Stimulated activated CD8-positive, alpha-beta memory T cell treated with anti-CD3 and anti-CD28 coated beads, Interleukin-15, amount 100 ng/mL, for 1 hour (primary cell): ENCODE results near the gene RORC.

ENCODE experiments used
- DNase-seq: peaks from one replicate; pipeline ENCODE4 v3.0.0-alpha.2; 2020; ENCODE audit warnings: low read depth

RORC gene

DNA sequence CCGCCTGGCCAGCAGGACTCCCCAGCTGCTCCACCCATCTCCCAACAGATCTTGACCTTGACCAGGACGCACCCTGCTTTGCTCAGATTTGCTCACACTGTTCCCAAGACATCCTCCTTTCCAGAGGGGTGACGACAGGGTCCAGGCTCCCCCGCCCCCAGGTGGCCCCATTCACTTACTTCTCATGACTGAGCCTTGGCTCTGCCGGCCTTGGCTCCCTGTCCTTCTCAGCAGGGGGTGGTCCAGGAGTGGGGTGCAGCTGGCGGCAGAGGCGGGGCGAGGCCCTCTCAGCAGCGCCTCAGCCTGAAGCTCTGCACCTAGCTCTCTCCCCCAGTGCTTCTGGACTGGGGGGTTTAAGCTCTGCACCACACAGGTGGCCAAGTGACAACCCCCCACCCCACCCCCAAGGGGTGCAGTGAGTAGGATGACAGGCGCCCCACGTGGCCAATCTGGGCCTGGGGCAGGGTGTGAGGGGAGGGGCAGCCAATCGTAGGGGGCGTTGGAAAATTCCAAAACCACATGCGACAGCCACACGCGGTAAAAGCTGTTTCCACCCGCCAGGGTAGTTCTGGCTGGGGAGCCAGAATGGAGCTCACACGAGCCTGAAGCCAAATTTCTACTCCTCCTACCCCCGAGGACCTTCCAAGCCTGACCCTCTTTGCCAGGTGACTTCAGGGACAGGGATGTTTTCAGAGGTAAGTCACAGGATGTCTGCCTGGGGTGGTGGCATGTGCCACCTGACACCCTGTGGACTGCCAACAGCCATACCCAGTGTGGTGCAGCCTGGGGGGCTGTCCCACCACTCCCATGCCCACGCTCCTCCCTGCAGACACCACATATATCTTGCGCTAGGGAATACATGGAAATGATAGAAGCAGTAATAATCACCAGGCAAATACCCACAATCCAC lies 5.6 kb downstream of the RORC start:
- no peak for DNase-seq

- no peak for DNase-seq
These were observed 6.4 kb downstream of the RORC start for GRCh38 chr1:151825204-151825603.

DNA sequence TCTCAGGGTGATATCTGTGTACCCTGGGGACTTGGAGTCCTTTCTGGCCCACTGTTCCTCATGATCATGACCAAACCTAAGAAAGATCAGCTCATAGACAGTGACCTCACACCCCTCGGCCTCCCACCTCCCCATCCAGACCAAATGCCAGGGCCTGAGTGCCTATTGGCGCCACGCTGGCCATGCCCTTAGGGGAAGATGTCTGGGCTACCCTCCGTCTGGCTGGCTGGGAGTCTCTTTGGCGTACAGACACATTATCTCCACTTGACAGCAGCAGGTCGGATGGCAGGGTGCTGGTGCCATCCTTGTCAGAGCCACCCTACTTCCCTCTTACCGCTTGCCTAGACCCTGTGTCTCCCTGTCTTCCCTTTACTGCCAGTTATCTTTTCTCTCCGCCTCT lies 8.4 kb downstream of the RORC start:
- no peak for DNase-seq

- no peak for DNase-seq
These were observed 9.2 kb downstream of the RORC start for GRCh38 chr1:151822404-151822803.

DNA sequence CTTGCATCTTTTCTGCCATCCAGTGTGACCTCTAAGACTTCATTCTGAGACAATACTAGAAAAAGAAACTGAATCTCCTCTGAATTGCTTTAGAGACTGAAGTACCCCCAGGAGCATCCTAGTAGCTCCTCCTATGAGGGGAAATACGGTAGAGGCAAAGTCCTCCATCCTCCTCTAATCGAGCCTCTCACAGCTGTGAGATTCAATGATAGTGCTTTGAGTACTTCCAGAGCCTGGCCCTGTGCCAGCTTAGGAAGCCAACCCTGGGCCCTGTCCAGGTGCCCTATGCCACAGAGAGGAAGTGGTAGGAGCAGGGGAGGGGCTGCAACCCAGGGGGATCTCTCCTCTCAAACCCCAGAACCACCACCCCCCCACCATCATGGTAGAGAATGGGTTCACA lies 10.7 kb downstream of the RORC start:
- no peak for DNase-seq

DNA sequence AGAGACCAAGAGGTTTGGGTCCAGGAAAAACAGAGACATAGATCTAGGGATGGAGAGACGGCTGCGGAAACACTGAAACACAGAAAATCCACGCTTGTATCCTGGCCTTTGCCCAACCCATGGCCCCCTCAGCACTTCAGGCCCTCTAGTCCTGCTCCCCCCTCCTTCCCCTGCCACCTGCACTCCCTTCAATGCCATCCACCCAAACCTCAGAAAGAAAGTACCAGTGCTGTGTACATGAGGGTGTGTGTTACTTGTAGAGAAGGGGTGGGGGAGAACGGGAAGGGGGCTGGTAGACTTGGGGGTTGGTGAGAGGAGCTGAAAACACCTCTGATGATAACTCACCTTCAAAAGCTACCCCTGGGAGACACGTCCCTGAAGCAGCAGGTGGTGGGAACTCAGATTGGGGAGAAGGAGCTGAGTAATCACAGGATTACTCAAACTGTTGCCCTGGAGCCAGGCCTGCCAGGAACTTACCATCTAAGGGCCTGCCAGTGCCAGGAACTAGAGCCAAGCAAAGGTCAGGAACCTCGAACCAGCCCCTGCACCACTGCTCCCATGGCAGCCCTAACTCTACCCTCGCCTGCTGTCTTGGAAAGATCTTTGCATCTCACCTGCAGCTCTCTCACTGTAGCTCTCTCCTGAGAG lies 11.5 kb downstream of the RORC start:
- no peak for DNase-seq

DNA sequence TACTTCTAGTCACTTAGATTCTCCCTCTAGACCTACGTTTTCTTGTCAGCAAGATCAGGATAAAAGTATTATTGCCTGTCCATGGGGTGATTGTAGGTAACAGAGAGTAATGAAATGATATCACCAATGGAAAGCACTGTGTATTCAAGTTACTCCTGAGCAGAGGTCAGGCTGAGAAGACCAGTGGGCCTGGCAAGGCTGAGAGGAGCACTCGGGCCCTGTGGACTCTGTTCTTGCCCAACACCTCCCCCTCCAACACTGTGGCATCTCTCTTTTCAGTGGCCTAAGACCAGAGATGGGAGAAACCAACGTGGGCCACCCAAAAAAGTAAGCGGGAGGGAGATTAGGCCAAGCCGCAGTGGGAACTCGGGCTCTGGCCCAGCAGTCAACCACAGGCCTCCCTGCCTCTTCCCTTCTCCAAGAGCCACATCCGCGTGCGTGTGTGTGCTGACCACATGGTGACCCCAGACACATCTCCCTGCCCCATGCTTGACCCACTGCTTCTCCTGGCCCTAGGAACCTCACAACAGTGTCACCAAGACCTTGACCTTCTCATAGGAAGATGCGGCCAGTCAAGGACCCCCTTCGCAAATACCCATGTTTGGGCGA lies 12.3 kb downstream of the RORC start:
- no peak for DNase-seq

- DNase-seq = no peak
These were observed 14.3 kb downstream of the RORC start for GRCh38 chr1:151817353-151817730.

DNA sequence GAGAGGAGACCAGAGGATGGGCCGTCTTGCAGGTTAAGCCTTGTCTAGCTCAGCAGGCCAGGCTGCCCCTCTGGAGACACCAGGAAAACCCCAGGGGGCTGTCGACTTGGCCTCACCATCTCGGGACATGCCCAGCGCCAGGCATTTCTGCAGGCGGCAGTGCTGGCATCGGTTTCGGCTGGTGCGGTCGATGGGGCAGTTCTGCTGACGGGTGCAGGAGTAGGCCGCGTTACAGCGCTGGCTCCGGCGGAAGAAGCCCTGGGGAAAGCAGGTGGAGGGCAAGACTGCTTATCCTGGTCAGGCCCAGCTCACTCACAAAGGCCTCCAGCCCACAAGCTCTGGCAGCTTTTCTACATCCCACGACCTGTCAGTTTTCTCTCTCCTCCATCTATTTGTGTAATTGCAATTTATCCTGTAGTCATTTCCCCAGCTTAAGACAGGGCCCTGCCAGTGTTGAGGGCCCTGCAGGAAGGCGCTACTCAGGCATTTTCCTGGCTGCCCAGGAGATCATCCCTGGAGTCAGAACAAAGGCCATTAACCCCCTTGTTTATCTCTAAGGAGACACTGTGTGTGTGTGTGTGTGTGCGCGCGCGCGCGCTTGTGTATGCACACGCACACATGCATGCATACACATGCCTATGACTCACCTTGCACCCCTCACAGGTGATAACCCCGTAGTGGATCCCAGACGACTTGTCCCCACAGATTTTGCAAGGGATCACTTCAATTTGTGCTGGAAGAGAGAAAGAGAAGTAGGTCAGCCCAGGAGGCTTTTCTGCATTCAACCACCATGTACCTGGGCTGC lies 14.9 kb downstream of the RORC start:
- no peak for DNase-seq

GRCh38 chr1:151815716-151816327 lies 15.8 kb downstream of the RORC start:
- no peak for DNase-seq

DNA sequence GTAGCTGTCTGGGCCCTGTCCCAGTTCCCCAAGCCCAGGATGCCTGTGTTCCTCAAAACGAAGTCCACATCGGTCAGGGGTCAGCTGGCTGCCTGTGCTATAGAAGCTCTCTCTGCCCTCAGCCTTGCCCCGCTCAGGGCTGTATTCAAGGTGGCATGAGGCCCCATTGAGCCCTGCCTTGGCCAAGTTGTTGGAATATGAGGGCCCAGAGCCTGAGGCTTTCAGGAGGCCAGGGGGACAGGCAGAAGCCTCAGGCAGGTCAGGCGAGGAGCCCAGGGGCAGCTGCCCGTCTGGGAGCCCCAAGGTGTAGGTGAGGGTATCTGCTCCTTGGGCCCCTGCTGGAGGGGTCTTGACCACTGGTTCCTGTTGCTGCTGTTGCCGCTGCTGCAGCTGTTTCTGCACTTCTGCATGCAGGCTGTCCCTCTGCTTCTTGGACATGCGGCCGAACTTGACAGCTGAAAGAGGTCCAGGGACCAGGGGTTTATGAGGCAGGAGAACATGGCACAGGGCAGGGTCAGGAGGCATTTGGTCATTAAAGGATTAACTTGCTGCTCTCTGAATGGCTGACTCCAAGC lies 16.5 kb downstream of the RORC start:
- DNase-seq = no peak

DNA sequence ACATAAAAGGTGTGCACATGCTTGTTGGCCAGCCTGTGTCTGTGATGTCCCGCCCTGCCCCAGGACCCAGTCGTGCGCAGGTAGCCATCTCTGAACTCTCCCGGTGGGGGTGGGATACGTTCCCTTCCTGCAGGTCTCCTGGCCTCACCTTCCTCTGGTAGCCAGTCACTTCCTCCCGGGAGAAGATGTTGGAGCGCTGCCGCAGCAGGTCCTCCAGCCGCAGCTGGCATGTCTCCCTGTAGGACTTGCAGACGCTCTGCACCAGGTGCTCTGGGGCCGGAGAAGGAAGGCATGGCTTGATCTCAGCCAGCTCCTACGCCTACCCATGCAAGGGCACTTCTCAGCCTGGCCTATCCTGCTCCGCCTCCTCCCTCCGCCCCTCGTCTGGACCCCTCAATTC lies 17.2 kb downstream of the RORC start:
- no peak for DNase-seq

DNA sequence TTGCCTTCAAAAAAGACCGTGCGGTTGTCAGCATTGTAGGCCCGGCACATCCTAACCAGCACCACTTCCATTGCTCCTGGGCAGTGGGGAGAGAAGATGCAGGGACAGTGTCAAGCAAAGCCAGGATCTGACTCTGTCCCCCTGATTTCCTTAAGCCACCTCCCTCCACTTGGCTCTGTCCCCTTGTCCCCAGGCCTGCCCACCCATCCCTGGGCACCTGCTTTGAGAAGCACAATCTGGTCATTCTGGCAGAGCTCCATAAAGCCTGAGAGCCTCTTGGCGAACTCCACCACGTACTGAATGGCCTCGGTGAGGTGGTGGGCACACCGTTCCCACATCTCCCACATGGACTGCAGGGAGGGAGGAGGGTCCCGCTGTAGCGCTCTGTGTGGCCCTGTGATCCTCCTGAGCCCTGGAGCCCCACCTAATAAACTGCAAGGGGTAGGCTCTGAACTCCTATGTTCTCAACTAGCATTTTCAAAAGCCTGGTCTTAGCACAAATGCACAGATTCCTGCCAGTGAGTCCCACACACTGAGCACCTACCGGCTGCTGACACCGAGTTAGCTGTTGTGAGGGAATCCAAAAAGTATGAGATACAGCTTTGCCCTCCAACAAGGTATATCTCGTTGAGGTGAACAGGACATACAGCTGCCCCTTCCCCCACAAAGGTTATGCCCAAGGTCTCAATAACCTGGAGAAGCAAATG lies 18.2 kb downstream of the RORC start:
- no peak for DNase-seq

- no peak for DNase-seq
These were observed 20.4 kb downstream of the RORC start for GRCh38 chr1:151811181-151811580.

GRCh38 chr1:151809985-151810556 lies 21.5 kb downstream of the RORC start:
- no peak for DNase-seq

DNA sequence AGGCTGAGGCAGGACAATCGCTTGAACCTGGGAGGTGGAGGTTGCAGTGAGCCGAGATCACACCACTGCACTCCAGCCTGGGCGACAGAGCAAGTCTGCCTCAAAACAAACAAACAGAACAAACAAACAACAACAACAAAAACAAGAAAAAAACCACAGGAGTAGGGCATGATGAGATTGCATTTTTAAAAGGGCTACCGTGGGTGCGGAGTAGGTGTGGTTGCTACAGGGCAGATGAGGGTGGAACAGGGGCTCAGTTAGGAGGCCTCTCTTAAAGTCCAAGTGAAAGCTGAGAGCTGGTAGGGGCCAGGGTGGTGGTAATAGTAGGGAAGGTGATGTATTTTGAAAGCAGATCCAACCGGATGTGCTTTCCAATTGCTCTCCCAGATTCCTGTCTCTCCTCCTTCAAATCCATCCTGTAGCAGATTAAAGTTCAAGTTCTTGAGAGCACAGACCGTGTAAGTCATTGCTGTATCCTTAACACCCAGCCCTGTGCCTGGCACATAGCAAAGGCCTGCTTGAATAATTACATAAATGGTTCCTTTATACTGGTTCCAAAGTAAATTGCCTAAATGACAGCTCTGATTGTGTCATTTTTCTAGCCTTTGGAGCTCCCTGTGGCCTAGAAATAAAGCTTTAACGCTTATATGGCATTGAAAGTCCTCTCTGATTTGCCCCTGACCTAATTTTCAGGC lies 22.2 kb downstream of the RORC start:
- DNase-seq = no peak

DNA sequence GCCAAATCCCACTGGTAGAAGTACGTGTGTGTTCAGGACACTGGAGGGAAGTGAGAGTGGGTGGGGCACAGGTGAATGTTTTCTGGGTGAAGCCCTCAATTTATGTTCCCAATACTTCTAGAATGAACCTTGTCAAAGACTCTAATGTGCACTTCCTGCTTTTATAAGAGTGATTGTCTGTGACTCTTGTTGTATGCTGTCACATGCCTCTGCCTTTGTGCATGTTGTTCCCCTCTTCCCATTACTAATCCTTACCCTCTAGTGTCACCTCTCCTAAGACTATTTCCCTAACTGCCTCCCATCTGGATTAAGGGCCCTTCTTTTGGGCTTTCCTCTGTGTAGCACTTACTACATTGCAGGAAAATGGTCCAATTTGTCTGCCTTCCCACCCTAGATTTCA lies 23.8 kb downstream of the RORC start:
- no peak for DNase-seq

DNA sequence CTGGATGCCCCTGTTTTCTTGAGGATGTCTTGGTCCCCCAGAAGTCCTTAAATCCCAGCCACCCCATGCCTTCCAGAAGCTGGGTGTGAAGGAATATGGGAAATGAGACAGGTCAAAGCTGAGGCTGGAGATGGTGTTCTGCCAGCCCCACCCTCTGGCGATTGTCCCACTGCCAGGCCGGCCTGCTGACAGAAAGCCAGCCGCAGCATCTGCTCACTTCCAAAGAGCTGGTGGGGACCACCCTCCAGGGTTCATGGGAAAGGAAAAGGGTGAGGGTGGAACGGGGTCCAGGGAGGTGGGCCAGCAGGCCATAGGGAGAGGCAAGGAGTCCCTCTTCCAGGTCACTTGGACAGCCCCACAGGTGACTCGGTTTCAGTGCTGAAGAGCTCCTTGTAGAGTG lies 24.5 kb downstream of the RORC start:
- no peak for DNase-seq

DNA sequence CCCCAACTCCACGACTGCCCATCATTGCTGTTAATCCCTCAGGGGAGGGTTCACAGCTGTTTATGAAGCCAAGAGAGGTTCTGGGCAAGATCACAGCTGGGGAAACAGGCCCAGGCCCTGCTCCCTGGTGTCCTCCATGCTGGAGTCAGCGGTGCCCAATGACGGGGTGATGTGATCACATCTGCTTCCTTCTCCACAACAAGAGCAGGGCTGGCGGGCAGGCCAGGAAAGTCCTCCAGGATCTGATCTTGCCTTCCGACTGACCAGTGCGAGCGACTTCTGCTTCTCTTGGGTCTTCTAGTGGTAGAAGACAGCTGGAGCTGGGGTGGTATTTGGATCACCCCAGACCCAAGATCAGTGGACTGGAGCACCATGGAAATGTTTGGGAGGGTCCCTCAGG lies 25.4 kb downstream of the RORC start:
- no peak for DNase-seq
